ENCODE data around the gene CDO1.

DNA sequence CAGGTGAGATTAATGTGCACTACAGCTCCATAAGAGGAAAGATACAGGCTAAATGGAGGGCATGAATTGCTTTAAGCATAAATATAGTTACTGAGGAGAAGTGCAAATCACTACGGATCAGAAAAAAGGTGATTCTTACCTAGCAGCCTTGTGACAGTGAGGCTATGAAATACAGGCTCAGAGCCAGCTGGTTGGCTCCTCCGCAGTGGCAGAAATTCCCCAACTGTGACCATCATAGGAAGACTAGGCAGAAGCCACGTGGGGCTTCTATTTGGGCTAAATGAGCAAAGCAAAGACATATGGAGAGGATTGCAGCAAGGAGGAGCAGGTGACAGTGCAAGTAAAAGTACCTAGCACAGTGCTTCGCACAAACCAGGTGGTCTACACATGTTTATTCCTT, 40.5 kb downstream of the CDO1 start:
- TF ChIP-seq, protein P1, sequence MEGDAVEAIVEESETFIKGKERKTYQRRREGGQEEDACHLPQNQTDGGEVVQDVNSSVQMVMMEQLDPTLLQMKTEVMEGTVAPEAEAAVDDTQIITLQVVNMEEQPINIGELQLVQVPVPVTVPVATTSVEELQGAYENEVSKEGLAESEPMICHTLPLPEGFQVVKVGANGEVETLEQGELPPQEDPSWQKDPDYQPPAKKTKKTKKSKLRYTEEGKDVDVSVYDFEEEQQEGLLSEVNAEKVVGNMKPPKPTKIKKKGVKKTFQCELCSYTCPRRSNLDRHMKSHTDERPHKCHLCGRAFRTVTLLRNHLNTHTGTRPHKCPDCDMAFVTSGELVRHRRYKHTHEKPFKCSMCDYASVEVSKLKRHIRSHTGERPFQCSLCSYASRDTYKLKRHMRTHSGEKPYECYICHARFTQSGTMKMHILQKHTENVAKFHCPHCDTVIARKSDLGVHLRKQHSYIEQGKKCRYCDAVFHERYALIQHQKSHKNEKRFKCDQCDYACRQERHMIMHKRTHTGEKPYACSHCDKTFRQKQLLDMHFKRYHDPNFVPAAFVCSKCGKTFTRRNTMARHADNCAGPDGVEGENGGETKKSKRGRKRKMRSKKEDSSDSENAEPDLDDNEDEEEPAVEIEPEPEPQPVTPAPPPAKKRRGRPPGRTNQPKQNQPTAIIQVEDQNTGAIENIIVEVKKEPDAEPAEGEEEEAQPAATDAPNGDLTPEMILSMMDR (IDR thresholded peaks at IDR 0.05), result no peak
- TF ChIP-seq POLR2A (IDR thresholded peaks at IDR 0.05) (no peak), POLR2AphosphoS5 (IDR thresholded peaks at IDR 0.05) (no peak), EP300 (IDR thresholded peaks at IDR 0.05) (no peak)

Data from upper lobe of left lung (tissue), 4 donors.